HG02885 (cell line): ENCODE data around the gene UBE3B.

Source experiments
- ATAC-seq: cut with Tn5 transposase; IDR thresholded peaks from one replicate; pipeline ENCODE4 v1.9.1; 2021; ENCODE audit warnings: mild to moderate bottlenecking; ENCODE audit not compliant: unreplicated experiment, poor library complexity

Gene UBE3B

GRCh38 chr12:109449845-109450532 lies 27.4 kb upstream of the UBE3B start:
- no peak for ATAC-seq

- no peak for ATAC-seq
Observed at GRCh38 chr12:109450980-109451379, 26.5 kb upstream of the UBE3B start.

GRCh38 chr12:109451400-109451799 lies 26.0 kb upstream of the UBE3B start:
- no peak for ATAC-seq

- ATAC-seq, result no peak
Observed at GRCh38 chr12:109452489-109452888, 24.9 kb upstream of the UBE3B start.

- no peak for ATAC-seq
Observed at GRCh38 chr12:109455706-109456105, 21.7 kb upstream of the UBE3B start.

GRCh38 chr12:109458086-109458485 lies 19.3 kb upstream of the UBE3B start:
- ATAC-seq, result no peak

GRCh38 chr12:109458771-109459208 lies 18.6 kb upstream of the UBE3B start:
- no peak for ATAC-seq

GRCh38 chr12:109459247-109459646 lies 18.2 kb upstream of the UBE3B start:
- no peak for ATAC-seq

- ATAC-seq, result no peak
Observed at GRCh38 chr12:109460538-109460937, 16.9 kb upstream of the UBE3B start.

GRCh38 chr12:109461049-109461845 lies 16.2 kb upstream of the UBE3B start:
- ATAC-seq, result no peak

- no peak for ATAC-seq
Observed at GRCh38 chr12:109461846-109462756, 15.3 kb upstream of the UBE3B start.

- ATAC-seq, result no peak
Observed at GRCh38 chr12:109462868-109463692, 14.4 kb upstream of the UBE3B start.

- ATAC-seq, result no peak
Observed at GRCh38 chr12:109463756-109464155, 13.7 kb upstream of the UBE3B start.

GRCh38 chr12:109464642-109465351 lies 12.6 kb upstream of the UBE3B start:
- no peak for ATAC-seq

GRCh38 chr12:109466305-109466704 lies 11.1 kb upstream of the UBE3B start:
- ATAC-seq, result no peak

- ATAC-seq, result no peak
Observed at GRCh38 chr12:109466821-109467220, 10.6 kb upstream of the UBE3B start.

GRCh38 chr12:109467978-109468676 lies 9.3 kb upstream of the UBE3B start:
- no peak for ATAC-seq

GRCh38 chr12:109469517-109469916 lies 7.9 kb upstream of the UBE3B start:
- ATAC-seq, result no peak

GRCh38 chr12:109473006-109473405 lies 4.4 kb upstream of the UBE3B start:
- no peak for ATAC-seq
